Lung (tissue), 12 donors: ENCODE data around the gene VSTM2A. TPM values are rescaled to one million over a fixed set of nuclear protein-coding genes. Genes with fewer than 3 reads are reported as not detected.

ENCODE experiments used
- ATAC-seq: fragments of 200-7000 bp; cut with Tn5 transposase; one replicate; pipeline ENCODE4 v1.9.1; 2020; ENCODE audit warnings: moderate number of reproducible peaks; ENCODE audit not compliant: insufficient read depth, low FRiP score
- DNase-seq, 3 donors: peaks; one replicate each; pipeline ENCODE4 v3.0.0-alpha.2; 2013 to 2017
- H3K27ac ChIP-seq, 2 donors: one replicate each; pipeline ENCODE4 v1.5.1; 2013; ENCODE audit warnings: mild to moderate bottlenecking in 2 of 2, moderate library complexity in 2 of 2, control low read depth in 1 of 2, inconsistent platforms in 1 of 2, low read depth in 1 of 2, low read length in 1 of 2
- H3K27me3 ChIP-seq, 3 donors: one replicate each; pipeline ENCODE4 v1.5.1; 2013; ENCODE audit warnings: low read length in 2 of 3; ENCODE audit not compliant: control insufficient read depth in 3 of 3, insufficient read depth in 3 of 3
- H3K36me3 ChIP-seq, 4 donors: one replicate each; pipeline ENCODE4 v1.5.1; 2013; ENCODE audit warnings: low read length in 4 of 4, mild to moderate bottlenecking in 1 of 4, moderate library complexity in 1 of 4; ENCODE audit not compliant: control insufficient read depth in 4 of 4, insufficient read depth in 4 of 4
- H3K4me1 ChIP-seq, 5 donors: one replicate each; pipeline ENCODE4 v1.5.1; 2013; ENCODE audit warnings: low read length in 5 of 5, mild to moderate bottlenecking in 2 of 5, moderate library complexity in 1 of 5; ENCODE audit not compliant: control insufficient read depth in 5 of 5, insufficient read depth in 5 of 5
- H3K4me3 ChIP-seq: one replicate; pipeline ENCODE4 v1.5.1; 2013; ENCODE audit warnings: mild to moderate bottlenecking, control low read depth, moderate library complexity
- H3K9ac ChIP-seq, 2 donors: one replicate each; pipeline ENCODE4 v1.5.1; 2013; ENCODE audit warnings: low read length in 2 of 2, control low read depth in 1 of 2; ENCODE audit not compliant: insufficient read depth in 1 of 2
- H3K9me3 ChIP-seq, 4 donors: one replicate each; pipeline ENCODE4 v1.5.1; 2013; ENCODE audit warnings: low read length in 3 of 4, mild to moderate bottlenecking in 1 of 4, moderate library complexity in 1 of 4; ENCODE audit not compliant: control insufficient read depth in 4 of 4, insufficient read depth in 3 of 4
- WGBS, 2 donors: extraction: QIAGEN DNeasy Blood & Tissue Kit; methylation state at CpG; one replicate each; pipeline ENCODE4 v1.1.7; 2013; 5-methylcytosine and 5-hydroxymethylcytosine counted together
- polyA plus RNA-seq, 2 donors: library from polyadenylated mRNA; stranded (reverse); fragments of 200-250 nt; gene quantifications; one replicate each; pipeline ENCODE4 v1.2.1, GENCODE V29; 2013
- total RNA-seq, 2 donors: library from RNA; depleted of rRNA in 1 of 2; stranded (reverse); fragments of >200 nt in 1 of 2; gene quantifications; one replicate each; pipeline ENCODE4 v1.2.1, GENCODE V29; 2014 to 2021
- TF ChIP-seq, protein P1 (sequence below): IDR thresholded peaks from 2 replicates; pipeline ENCODE4 v1.5.1; 2012; ENCODE audit warnings: mild to moderate bottlenecking; ENCODE audit errors: control extremely low read depth, extremely low read depth
- donor health status: control.
- donor health status: control.
- donor health status: Bipolar disorder and iron deficiency.
- donor health status: healthy.
- donor health status: DM: yes; HTN: yes; CAD: no.

Gene VSTM2A
- total and polyA plus RNA-seq, 4 donors, result not detected

DNA sequence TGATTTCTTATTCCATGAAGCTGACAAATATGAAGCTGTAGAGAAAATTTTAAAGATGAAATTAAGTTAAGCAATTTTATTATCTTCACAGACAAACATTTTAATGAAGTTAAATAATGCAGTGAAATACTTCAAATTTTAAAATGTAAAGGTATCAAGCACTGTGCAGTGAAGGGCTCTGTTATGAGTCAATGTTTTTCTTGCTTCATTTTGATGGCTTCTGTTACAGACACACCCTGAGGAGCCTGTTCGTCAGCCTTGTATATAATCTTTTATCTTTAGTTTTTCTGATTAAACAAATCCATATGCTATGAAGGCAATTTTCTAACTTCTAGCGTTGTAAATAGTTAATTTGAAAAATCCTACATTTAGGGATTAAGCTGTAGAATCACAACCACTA, 18.5 kb downstream of the VSTM2A start:
- TF ChIP-seq, protein P1, sequence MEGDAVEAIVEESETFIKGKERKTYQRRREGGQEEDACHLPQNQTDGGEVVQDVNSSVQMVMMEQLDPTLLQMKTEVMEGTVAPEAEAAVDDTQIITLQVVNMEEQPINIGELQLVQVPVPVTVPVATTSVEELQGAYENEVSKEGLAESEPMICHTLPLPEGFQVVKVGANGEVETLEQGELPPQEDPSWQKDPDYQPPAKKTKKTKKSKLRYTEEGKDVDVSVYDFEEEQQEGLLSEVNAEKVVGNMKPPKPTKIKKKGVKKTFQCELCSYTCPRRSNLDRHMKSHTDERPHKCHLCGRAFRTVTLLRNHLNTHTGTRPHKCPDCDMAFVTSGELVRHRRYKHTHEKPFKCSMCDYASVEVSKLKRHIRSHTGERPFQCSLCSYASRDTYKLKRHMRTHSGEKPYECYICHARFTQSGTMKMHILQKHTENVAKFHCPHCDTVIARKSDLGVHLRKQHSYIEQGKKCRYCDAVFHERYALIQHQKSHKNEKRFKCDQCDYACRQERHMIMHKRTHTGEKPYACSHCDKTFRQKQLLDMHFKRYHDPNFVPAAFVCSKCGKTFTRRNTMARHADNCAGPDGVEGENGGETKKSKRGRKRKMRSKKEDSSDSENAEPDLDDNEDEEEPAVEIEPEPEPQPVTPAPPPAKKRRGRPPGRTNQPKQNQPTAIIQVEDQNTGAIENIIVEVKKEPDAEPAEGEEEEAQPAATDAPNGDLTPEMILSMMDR, result no peak
- Histone ChIP-seq H3K4me3 (no peak overlapping the region), H3K27ac (no peak overlapping the region), H3K27me3 (no peaks in the 10 kb centered on the region), H3K9me3 (peaks cover 0 to 2% (median 0%) of the 10 kb centered on the region in 4 donors), H3K4me1 (no peaks in the 10 kb centered on the region), H3K36me3 (no peaks in the 10 kb centered on the region), H3K9ac (no peak overlapping the region)
- DNase-seq (no peak), ATAC-seq (no peak)
- WGBS, 2 donors, result 76 to 86% methylated on average over 2 of the region's 2 CpGs

DNA sequence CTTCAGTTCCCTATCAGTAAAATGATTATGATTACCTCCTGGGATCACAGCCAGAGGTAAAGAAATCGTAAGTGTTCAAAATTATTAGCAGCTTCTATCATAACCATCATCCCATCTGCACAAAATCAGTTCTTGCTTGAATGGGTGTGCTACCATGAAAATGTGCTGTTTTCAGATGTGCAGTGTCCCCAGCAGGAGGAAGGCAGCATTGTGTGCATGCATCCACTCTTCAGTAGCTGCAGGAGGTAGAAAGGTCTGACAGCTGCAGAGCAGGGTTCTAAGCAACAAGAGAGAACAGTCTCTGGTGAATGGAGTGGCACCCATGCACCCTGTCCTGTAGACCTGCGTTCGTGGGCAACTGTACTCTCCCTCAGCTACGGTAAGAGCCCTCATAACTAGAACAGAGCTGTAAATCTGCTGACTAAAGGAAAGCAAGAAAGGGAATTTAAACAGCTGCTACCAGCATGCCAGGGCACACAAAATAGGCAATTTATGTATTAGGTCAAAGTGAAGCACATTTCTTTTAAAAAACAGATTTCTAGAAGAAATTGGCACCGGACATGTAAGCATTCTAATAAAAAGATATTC, 21.2 kb downstream of the VSTM2A start:
- Histone ChIP-seq H3K9me3 (peaks cover 0 to 2% (median 0%) of the 10 kb centered on the region in 4 donors), H3K4me3 (no peak overlapping the region), H3K36me3 (no peaks in the 10 kb centered on the region), H3K27ac (no peak overlapping the region), H3K27me3 (no peaks in the 10 kb centered on the region), H3K4me1 (no peaks in the 10 kb centered on the region), H3K9ac (no peak overlapping the region)
- ATAC-seq (no peak), DNase-seq (no peak)
- 66 to 70% methylated on average over 5 of the region's 5 CpGs for WGBS, 2 donors
- TF ChIP-seq, protein P1, result no peak

DNA sequence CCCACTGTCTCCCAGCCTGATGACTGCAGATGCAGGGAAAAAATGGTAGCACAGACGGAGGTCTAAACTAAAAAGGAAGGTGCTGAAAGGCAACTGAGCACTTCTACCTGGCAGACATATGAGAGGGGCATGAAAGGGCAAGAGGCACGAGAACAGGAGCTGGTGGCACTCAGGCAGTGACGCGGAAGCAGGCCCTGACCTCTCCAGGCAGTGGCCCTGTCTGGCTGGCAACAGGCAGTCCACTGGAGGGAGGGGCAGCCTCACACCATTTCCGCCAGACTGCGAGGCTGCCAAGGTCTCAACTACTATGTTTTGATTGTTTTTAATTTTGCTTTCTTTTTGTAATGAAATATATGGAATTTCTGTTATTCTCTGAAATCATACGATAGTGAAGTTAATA, 23.3 kb downstream of the VSTM2A start:
- no peak overlapping the region for H3K9ac ChIP-seq
- no peaks in the 10 kb centered on the region for H3K4me1 ChIP-seq
- no peaks in the 10 kb centered on the region for H3K27me3 ChIP-seq
- DNase-seq, result no peak
- H3K36me3 ChIP-seq, result no peaks in the 10 kb centered on the region
- H3K4me3 ChIP-seq, result no peak overlapping the region
- H3K27ac ChIP-seq, result no peak overlapping the region
- H3K9me3 ChIP-seq, result peaks cover 0 to 2% (median 0%) of the 10 kb centered on the region in 4 donors
- 74 to 75% methylated on average over 7 of the region's 7 CpGs for WGBS, 2 donors
- TF ChIP-seq, protein P1, result no peak
- ATAC-seq, result no peak

DNA sequence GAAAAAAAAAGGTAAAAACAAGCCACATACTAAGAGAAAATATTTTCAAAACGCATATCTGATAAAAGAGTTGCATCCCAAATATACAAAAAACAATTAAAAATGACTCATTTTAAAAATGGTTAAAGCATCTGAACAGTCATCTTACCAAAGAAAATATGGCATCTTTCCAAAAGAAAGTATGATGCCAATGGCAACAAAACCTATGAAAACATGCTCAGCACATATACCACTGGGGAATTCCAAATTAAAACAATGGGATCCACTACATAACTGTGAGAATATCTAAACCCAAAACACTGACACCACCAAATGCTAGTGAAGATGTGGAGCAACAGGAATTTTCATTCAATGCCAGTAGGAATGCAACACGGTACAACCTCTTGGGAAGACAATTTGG, 39.3 kb downstream of the VSTM2A start:
- WGBS, 2 donors, result 79 to 82% methylated on average over 2 of the region's 2 CpGs
- TF ChIP-seq, protein P1, result no peak
- no peaks in the 10 kb centered on the region for H3K36me3 ChIP-seq
- H3K4me3 ChIP-seq, result no peak overlapping the region
- no peak for ATAC-seq
- no peaks in the 10 kb centered on the region for H3K9me3 ChIP-seq
- no peak overlapping the region for H3K9ac ChIP-seq
- no peaks in the 10 kb centered on the region for H3K27me3 ChIP-seq
- no peak overlapping the region for H3K27ac ChIP-seq
- no peaks in the 10 kb centered on the region for H3K4me1 ChIP-seq
- DNase-seq, result no peak
